HG03060 (cell line): ENCODE data around the gene PGBD5.

ENCODE experiments used
- ATAC-seq: cut with Tn5 transposase; IDR thresholded peaks from one replicate; pipeline ENCODE4 v1.9.1; 2021; ENCODE audit warnings: low read depth, moderate number of reproducible peaks; ENCODE audit not compliant: unreplicated experiment

The PGBD5 gene

GRCh38 chr1:230400007-230400344, 26.2 kb downstream of the PGBD5 start:
- ATAC-seq: no peak

- ATAC-seq: no peak
Measured at GRCh38 chr1:230399321-230400006, 26.7 kb downstream of the PGBD5 start.

DNA sequence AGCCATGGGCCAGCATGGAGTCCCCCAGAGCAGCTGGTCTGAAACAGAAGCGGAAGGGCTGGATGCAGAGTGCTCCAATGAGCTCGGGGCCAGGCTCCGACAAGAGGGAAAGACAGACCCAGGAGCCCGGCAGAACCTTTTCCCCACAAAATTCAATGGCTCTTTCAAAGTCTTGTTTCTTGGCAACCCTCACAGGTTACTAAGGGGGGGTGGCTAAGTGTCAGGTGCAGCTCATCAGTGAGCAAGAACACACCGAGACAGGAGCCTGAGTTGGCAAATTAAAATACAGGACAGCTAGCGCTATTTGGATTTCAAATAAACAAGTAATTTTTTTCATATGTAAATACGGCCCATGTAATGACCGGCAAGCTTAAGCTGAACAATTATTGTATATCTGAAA, 27.3 kb downstream of the PGBD5 start:
- no peak for ATAC-seq

- ATAC-seq: no peak
Measured at GRCh38 chr1:230396966-230397365, 29.2 kb downstream of the PGBD5 start.

DNA sequence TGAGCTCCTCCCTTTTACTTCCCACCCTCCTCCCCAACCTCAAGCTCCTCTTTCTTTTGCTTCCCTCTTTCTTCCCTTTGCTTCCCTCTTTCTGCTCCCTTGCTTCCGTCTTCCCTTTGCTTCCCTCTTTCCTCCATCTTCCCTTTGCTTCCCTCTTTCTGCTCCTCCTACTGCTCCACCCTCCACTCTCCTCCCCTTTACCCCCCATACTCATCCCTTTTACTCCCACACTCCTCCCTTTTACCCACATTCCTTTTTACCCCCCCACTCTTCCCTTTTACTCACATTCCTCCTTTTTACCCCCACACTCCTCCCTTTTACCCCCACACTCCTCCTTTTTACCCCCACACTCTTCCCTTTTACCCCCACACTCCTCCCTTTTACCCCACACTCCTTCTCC, 30.2 kb downstream of the PGBD5 start:
- no peak for ATAC-seq

DNA sequence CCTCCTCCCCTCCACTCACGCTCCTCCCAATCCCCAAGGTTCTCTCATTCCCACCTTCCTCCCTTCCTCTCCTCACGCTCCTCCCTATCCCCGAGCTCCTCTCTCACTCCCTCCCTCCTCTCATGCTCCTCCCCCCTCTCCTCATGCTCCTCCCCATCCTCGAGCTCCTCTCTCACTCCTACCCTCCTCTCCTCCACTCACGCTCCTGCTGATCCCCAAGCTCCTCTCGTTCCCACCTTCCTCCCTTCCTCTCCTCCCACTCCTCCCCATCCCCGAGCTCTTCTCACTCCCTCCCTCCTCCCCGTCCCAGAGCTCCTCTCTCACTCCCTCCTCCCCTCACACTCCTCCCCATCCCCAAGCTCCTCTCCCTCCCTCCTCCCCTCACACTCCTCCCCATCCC, 31.4 kb downstream of the PGBD5 start:
- no peak for ATAC-seq

- no peak for ATAC-seq
Measured at GRCh38 chr1:230394134-230394533, 32.0 kb downstream of the PGBD5 start.

- no peak for ATAC-seq
Measured at GRCh38 chr1:230393722-230394121, 32.4 kb downstream of the PGBD5 start.

DNA sequence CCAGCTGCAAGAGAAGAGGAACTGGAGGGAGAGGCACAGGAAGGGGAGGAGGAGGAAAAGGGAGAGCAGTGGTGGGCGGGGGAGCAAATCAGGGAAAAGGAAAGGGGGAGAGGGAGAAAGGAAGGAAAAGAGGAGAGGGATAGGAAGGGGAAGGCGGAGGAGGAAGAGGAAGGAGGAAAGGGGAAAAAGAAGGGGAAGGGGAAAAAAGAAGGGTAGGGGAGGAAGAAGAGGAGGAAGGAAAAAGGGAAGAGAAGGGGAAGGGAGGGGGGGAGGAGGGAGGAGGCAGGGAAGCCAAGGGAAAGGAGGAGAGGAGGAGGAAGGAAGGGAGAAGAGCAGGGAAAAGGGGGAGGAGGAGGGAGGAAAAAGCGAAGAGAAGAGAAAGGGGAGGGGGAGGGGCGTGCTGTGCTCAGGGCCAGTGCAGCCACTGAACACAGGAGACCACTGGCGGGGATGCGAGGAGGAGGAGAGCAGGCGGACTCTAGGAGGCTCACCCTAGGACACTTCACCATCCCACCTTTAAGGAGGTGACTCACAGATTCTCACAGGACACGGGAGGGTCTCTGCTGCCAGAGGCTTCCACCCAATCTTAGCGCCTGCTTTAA, 33.1 kb downstream of the PGBD5 start:
- no peak for ATAC-seq

DNA sequence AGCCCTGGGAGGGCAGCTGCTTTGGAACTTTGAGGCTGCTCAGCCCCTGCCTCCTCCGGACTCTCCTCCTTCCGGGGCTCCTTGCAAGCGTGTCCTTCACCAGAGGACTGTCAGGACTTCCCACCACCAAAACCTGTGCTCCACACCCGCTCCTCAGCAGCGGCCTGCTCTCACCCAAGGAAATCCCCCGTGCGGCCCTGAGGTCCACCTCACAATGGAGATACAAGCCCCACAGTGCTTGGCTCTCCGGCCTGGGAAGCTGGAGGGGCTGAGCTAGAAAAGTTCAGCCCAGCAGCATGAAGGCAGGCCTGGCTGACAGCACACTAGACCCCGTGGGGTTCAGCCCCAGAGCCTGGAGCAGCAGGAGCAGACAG, 33.6 kb downstream of the PGBD5 start:
- ATAC-seq: no peak

DNA sequence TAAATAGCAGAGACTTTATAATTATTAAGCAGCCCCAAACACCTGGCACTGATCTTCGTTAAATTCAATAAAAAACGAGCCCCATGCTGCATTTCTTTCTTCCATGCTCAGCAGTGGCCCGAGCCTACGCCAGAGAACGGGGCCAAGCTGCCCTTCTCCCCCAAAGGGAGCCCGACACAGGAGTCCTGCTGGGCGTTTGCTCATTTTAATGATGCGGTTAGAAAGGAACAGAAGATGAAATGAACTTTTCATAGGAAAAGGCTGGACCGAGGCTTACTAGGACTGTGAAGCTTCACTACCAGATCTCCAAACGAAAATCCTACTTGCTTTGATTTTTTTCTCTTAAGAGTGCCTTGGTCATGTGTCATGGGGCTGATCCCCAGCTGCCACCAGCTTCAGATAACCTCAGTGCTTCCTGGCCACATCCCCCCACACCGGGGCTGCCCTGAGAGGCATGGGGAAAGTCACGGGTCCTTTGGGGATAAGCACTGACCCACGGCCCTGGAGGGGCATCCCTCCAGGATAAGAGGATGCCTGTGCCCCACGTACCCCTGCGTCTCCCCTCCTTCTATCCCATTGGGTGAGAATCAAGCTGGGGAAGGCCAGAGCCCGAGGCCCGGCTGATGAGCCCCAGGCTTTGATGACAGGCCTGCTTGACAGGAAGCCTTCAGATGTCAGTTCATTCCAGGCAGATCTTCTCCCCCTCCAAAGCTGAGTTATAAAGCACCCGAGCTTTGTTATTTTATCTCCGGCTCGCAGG, 34.2 kb downstream of the PGBD5 start:
- no peak for ATAC-seq

DNA sequence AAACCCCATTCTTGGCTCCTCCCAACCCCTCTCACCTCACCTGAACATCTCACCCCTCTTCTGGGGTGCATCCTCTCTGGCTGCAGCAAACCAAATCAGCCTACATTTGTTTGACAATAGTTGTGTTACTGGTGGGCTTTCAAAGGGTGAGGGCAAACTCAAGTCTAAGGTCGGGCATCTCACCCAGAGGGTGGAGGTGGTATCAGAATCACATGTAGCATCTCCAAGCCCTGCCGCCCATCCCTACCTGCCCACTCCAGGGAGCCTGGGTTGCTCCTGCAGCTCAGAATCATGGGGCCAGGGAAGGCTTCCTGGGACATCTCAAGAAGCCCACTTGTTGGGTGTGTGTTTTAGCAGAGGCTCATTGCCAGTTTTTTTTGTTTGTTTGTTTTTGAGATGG, 35.8 kb downstream of the PGBD5 start:
- no peak for ATAC-seq

DNA sequence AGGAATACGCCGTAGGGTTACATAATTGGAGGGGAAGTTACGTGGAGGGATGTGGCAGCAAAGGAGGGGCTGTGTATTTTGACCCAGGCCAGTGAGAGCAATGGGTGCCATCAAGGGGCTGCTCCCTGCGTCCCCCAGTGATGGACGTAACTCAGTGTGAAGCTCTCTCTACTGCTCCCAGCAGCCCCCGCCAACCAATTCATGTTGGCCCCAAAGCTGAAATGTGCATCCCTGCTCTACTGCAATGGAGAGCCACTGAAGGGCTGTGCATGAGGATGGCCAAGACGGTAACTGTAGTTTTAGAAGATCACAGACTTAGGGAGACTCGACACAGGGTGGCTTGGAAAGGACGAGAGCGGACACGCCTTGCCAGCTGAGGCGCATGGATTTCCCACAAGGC, 38.3 kb downstream of the PGBD5 start:
- no peak for ATAC-seq

- no peak for ATAC-seq
Measured at GRCh38 chr1:230387296-230387695, 38.8 kb downstream of the PGBD5 start.

- no peak for ATAC-seq
Measured at GRCh38 chr1:230386637-230387262, 39.4 kb downstream of the PGBD5 start.

- ATAC-seq: no peak
Measured at GRCh38 chr1:230385930-230386329, 40.2 kb downstream of the PGBD5 start.

DNA sequence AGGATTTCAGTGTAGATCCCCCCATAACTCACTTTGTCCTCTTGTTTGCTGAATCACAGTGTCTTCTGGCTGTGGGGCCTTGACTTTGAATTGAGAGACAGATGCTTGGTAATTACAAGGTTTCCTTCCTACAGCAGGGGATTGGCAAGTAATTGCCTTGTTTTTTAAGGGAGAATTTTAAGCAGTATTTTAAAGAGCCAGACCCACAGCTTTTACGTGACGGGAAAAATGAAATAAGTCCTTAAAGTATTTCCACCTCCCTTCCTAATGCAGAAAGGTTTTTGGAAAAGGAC, 41.0 kb downstream of the PGBD5 start:
- no peak for ATAC-seq

GRCh38 chr1:230384380-230385157, 41.6 kb downstream of the PGBD5 start:
- no peak for ATAC-seq

DNA sequence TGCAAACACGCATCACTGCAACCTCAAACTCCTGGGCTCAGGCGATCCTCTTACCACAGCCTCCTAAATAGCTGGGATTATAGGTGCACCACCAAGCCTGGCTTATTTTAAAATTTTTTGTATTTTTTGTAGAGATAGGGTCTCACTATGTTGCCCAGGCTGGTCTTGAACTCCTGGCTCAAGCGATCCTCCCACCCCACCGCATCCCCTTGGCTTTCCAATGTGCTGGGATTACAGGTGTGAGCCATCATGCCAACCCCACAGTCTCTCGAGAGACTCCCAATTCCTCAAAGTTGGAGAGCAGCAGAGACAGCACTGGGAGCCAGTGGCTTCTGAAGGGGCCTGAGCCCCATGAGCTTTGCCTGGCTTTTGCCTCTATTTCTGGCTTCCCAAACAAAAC, 42.7 kb downstream of the PGBD5 start:
- ATAC-seq: no peak

DNA sequence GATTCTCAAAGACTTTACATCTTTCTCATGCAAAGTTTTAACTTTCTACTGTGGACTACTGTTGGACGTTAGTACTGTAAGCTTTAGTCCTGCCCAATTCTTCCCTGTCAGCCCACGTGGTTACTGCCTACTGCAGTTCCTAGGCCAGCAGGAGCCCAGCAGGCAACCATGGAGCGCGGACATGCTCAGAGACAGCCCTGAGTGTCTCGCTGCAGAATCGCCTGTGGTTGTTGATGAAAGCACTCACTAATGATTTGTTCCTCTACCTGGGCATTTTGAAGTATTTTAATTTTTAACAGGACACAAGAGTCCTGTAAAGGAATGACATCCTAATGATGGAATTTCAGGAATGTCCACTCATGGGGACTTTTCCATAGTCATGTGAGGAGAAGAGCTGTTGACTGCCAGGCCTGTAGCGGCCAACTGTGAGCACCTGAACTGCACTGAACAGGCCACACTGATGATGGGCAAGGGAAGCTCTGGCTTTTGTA, 44.1 kb downstream of the PGBD5 start:
- ATAC-seq: no peak

DNA sequence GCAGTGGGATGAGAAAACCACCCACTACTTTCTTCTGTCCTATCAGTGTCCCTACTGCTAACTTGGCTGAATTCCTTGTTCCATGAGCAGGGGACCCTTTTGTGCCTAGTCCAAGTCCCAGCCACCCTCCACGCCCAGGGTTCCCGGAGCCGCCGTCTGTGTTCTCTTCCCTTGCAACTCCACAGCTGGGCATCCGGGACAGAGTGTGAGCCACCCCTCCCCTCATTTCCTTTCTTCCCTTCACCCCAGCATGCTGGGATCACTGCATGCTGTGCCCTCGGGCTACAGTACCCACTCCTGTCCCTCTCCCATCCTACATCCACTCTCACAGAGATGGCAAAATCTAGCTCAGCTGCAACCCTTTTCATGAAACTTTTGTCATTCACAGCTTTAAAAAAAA, 44.5 kb downstream of the PGBD5 start:
- ATAC-seq: no peak
